ENCODE data around the gene NPHP3.

NPHP3 gene

GRCh38 chr3:132721479-132722164 lies 587 bp downstream of the NPHP3 start:
- Histone ChIP-seq H3K36me3 (no peaks in the 10 kb centered on the region), H3K27me3 (no peaks in the 10 kb centered on the region), H3K9me3 (no peaks in the 10 kb centered on the region), H3K4me1 (peaks cover 5% of the 10 kb centered on the region), H3K4me3 (ENCODE audit: low read depth, low read length) (peak overlapping the region; percentile 54)
- TF ChIP-seq CTCF (IDR thresholded peaks at IDR 0.05; ENCODE audit: low read depth, low read length) = 0 out of 2 replicates have a peak, but pooled peaks have one; percentile 10
- peak; percentile 74 for DNase-seq

- H3K4me1 ChIP-seq = peaks cover 8% of the 10 kb centered on the region; the same call in 1 of the 2 replicates
- no peaks in the 10 kb centered on the region for H3K9me3 ChIP-seq
- H3K4me3 ChIP-seq (ENCODE audit: low read depth, low read length) = no peak overlapping the region
- DNase-seq = no peak
- no peaks in the 10 kb centered on the region for H3K27me3 ChIP-seq
- no peak for TF ChIP-seq CTCF (IDR thresholded peaks at IDR 0.05; ENCODE audit: low read depth, low read length)
- H3K36me3 ChIP-seq = no peaks in the 10 kb centered on the region
These were observed 2.0 kb downstream of the NPHP3 start for GRCh38 chr3:132720228-132720627.

GRCh38 chr3:132716372-132716771 lies 5.8 kb downstream of the NPHP3 start:
- Histone ChIP-seq H3K9me3 (no peaks in the 10 kb centered on the region), H3K27me3 (no peaks in the 10 kb centered on the region), H3K4me3 (ENCODE audit: low read depth, low read length) (no peak overlapping the region), H3K4me1 (peaks cover 7% of the 10 kb centered on the region; the same call in 1 of the 2 replicates), H3K36me3 (no peaks in the 10 kb centered on the region)
- no peak for DNase-seq
- TF ChIP-seq CTCF (IDR thresholded peaks at IDR 0.05; ENCODE audit: low read depth, low read length) = no peak

- Histone ChIP-seq H3K4me1 (peaks cover 4% of the 10 kb centered on the region; the same call in 1 of the 2 replicates), H3K4me3 (ENCODE audit: low read depth, low read length) (no peak overlapping the region), H3K36me3 (no peaks in the 10 kb centered on the region), H3K9me3 (no peaks in the 10 kb centered on the region), H3K27me3 (no peaks in the 10 kb centered on the region)
- no peak for DNase-seq
- no peak for TF ChIP-seq CTCF (IDR thresholded peaks at IDR 0.05; ENCODE audit: low read depth, low read length)
These were observed 8.1 kb downstream of the NPHP3 start for GRCh38 chr3:132713977-132714727.

GRCh38 chr3:132710311-132710710 lies 11.9 kb downstream of the NPHP3 start:
- TF ChIP-seq CTCF (IDR thresholded peaks at IDR 0.05; ENCODE audit: low read depth, low read length) = no peak
- no peaks in the 10 kb centered on the region for H3K36me3 ChIP-seq

GRCh38 chr3:132709761-132710160 lies 12.4 kb downstream of the NPHP3 start:
- no peak for TF ChIP-seq CTCF (IDR thresholded peaks at IDR 0.05; ENCODE audit: low read depth, low read length)
- Histone ChIP-seq H3K27me3 (no peaks in the 10 kb centered on the region), H3K36me3 (no peaks in the 10 kb centered on the region), H3K4me3 (ENCODE audit: low read depth, low read length) (no peak overlapping the region), H3K4me1 (no peaks in the 10 kb centered on the region), H3K9me3 (no peaks in the 10 kb centered on the region)
- no peak for DNase-seq

More at GRCh38 chr3:132710311-132710710, 11.9 kb downstream of the NPHP3 start:
- H3K4me3 ChIP-seq (ENCODE audit: low read depth, low read length) = no peak overlapping the region
- H3K27me3 ChIP-seq = no peaks in the 10 kb centered on the region
- no peaks in the 10 kb centered on the region for H3K4me1 ChIP-seq
- DNase-seq = no peak
- H3K9me3 ChIP-seq = no peaks in the 10 kb centered on the region

Measured in BE2C (cell line).